ENCODE results near the gene JPH4. TPM values are rescaled to one million over a fixed set of nuclear protein-coding genes. Genes with fewer than 3 reads are reported as not detected.

JPH4 gene
- total RNA-seq, 2 experiments from 2014 or later, result not detected

DNA sequence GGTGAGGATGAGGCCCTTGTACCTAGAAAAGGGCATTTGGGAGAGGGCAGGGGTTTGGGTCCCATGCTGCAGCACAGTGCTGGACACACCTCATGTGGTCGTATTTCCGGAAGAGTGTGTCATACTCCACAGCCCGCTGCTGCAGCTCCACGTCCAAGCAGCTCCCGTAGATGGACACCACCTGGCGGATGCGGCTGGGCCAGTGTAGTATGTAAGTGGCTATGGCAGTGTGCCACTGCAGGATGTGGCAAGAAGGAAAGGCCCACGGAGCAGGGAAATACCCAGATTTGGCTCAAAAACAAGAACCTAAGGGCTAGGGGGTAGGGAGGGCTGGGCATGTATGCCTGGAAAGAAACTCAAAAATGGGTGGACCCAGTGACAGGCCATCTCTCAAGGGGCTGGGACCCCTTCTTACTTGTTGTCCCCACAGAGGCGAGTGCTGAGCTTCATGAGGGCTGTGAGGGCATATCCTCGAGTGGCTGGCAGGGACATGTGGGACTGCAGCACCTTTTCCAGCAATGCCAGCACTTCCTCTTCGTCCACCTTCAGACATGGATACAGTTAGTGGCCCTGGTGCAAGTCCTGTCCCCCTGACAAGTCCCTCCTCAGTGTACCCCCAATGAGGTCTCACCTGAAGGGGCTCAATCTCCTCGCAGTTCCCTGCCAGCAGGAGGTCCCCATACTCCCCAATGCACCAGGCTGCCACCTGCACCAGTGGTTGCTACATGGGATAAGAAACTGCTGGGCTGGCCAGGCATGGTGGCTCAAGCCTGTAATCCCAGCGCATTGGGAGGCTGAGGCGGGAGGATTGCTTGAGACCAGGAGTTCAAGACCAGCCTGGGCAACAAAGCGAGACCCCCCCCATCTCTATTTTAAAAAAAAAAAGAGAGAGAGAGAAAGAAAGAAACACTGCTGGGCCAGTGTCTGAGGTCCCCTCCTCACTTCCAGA is 16.4 kb downstream of the JPH4 start:
- no peak for DNase-seq
- no peaks in the 10 kb centered on the region for H3K27me3 Mint-ChIP-seq
- peaks cover 25% of the 10 kb centered on the region for H3K4me1 Mint-ChIP-seq
- ATAC-seq (ENCODE audit: low read depth), result no peak
- H3K36me3 Mint-ChIP-seq, result peaks cover 23% of the 10 kb centered on the region
- no peak overlapping the region for H3K4me3 Mint-ChIP-seq
- H3K9me3 Mint-ChIP-seq, result no peaks in the 10 kb centered on the region
- POLR2A ChIA-PET, result interaction anchor here (1.7 kb wide), 1 partner anchor 84 kb away, joined by 7 read pairs; no protein-coding TSS in a partner anchor
- H3K27ac Mint-ChIP-seq, result no peak overlapping the region

DNA sequence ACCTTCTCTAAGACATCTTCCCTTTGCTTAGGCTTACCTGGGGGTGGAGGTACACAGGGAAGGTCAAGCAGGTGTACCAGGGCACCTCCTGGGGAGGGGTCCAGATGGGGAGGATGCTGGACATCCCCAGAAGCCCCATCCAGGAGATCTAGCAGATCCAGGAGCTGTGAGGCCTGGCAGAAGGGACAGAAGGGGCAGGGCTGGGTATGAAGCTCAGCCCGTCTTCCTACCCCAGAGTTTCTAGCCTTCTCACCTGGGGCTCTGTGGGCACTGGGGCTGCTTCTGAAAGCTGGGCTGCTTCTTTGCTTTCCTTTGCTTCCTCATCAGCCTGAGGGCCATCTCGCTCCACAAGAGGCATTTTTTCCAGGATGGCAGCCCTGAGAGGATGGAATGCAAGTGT is 17.3 kb downstream of the JPH4 start:
- no peak overlapping the region for H3K4me3 Mint-ChIP-seq
- H3K9me3 Mint-ChIP-seq, result no peaks in the 10 kb centered on the region
- POLR2A ChIA-PET, result interaction anchor here (0.7 to 1.7 kb wide), 2 partner anchors 83 to 384 kb away, joined by 4 to 7 read pairs; no protein-coding TSS in a partner anchor
- H3K27ac Mint-ChIP-seq, result no peak overlapping the region
- H3K4me1 Mint-ChIP-seq, result peaks cover 28% of the 10 kb centered on the region
- H3K36me3 Mint-ChIP-seq, result peaks cover 23% of the 10 kb centered on the region
- no peak for ATAC-seq (ENCODE audit: low read depth)
- DNase-seq, result no peak
- H3K27me3 Mint-ChIP-seq, result no peaks in the 10 kb centered on the region

DNA sequence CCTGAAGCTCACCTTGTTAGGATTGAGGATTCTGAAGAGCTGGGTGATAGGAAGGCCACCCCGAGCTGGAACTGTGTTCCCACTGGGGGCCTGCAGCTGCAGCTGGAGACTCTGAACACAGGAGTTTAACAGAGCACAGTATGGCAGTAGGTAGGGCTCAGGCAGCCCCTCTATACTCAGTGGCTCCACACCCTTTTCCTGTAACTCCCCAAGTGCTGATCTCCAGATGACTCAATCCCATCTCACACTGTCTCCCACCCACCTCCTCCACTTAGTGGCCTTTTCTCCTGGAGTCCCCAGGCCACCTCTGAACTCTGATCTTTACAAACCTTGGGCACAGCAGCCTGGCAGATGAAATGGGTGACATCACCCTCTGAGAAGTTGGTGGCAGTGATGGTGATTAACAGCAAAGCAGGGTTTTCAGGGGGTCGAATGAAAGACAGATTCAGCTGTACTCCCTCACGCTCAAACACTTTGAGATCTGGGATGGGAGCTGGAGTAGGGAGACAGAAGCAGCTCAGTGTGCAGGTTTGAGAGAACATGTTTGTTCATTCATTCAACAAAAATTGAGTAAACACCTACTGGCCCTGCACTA is 18.6 kb downstream of the JPH4 start:
- ATAC-seq (ENCODE audit: low read depth) (no peak), DNase-seq (no peak)
- H3K27me3 Mint-ChIP-seq, result no peaks in the 10 kb centered on the region
- POLR2A ChIA-PET, result interaction anchor here (1.2 to 1.7 kb wide), 3 partner anchors 7 to 82 kb away, joined by 3 to 11 read pairs (median 7); partner anchors contain the start of gene AP1G2
- H3K4me3 Mint-ChIP-seq, result no peak overlapping the region
- H3K27ac Mint-ChIP-seq, result no peak overlapping the region
- peaks cover 32% of the 10 kb centered on the region for H3K4me1 Mint-ChIP-seq
- peaks cover 23% of the 10 kb centered on the region for H3K36me3 Mint-ChIP-seq
- no peaks in the 10 kb centered on the region for H3K9me3 Mint-ChIP-seq

DNA sequence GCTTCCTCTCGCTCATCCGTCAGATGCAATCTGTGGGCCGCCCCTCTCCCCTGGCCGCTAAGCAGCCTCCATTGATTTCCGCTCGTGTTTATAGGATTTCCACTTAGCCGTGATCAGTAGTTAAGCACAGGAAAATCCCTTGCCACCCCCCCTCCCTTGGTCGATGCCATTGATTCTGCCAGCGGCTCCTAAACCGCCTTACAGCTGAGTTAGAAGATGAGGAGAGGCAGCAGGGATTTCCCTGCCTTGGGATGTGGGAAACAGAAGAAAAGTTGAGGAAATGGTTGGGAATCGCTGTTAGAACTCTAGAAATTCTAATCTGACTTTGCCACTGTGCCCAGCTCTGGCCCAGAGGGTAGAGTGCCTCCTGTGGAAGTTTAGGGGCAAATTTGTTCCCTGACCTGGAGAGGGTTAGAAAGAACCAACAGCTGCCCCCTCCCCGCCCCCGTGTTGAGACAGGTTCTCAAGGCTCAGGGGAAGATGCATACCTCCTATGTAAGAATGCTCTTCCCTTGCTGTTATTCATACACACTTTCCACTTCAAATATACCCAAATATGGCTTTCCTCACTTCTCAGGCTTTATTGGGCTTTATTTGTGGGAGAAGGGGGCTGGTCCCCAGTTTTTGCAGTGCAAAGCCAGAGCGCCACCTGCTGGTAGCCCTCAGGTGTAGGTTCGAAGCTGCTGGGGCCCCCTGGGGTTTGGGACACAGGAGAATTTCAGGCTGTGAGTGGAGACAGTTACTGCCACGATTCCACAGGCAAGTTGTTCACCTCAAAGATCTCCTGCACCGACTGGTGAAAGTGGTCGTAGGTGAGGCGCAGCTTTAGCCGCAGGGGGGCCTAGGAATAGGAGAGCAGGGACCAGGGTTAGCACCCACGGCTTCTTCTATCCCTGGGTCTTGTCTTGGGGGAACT is 19.3 kb downstream of the JPH4 start:
- no peaks in the 10 kb centered on the region for H3K9me3 Mint-ChIP-seq
- DNase-seq (peak; percentile 78), ATAC-seq (ENCODE audit: low read depth) (no peak)
- POLR2A ChIA-PET, result interaction anchor here (1.2 to 1.7 kb wide), 2 partner anchors 8 to 81 kb away, joined by 3 to 11 read pairs; partner anchors contain the start of gene AP1G2
- peaks cover 35% of the 10 kb centered on the region for H3K4me1 Mint-ChIP-seq
- H3K27ac Mint-ChIP-seq, result no peak overlapping the region
- H3K4me3 Mint-ChIP-seq, result no peak overlapping the region
- peaks cover 21% of the 10 kb centered on the region for H3K36me3 Mint-ChIP-seq
- H3K27me3 Mint-ChIP-seq, result no peaks in the 10 kb centered on the region

DNA sequence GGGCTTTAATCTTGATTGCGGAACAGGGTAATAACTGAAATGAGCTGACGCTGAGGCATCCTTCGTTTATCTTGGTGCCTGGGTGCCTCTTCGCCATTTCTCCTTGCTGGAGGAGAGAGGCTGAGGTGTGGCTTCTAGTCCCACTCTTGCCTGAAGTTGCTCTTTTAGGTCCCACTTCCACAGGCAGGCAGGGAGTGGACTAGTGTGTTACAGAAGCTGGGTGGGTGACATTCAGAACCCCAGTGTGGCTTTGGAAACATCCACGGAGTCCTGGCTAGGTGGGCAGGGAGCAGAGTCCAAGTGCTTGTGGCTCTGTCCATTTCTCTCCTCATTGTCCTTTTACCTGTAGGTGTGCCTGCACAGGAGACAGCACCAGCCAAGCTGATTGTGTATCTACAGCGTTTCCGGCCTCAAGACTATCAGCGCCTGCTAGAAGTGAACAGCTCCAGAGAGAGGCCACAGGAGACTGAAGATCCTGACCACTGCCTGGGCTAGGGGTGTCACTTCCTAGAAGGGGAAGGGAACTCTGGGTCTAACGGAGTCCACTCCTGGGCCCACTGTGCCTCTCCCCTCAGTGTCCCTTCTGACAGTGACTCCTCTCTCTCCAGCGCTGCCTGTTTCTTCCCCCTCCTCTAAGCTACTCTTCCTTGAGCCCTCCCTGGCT is 20.1 kb downstream of the JPH4 start:
- no peak for ATAC-seq (ENCODE audit: low read depth)
- POLR2A ChIA-PET, result interaction anchor here (1.2 to 2.4 kb wide), 3 partner anchors 9 to 80 kb away, joined by 3 to 15 read pairs (median 11); partner anchors contain the start of gene AP1G2
- Mint-ChIP-seq H3K27ac (peak overlapping the region; percentile 26), H3K36me3 (peaks cover 17% of the 10 kb centered on the region), H3K4me3 (no peak overlapping the region), H3K4me1 (peaks cover 35% of the 10 kb centered on the region), H3K27me3 (no peaks in the 10 kb centered on the region), H3K9me3 (no peaks in the 10 kb centered on the region)
- DNase-seq, result no peak

DNA sequence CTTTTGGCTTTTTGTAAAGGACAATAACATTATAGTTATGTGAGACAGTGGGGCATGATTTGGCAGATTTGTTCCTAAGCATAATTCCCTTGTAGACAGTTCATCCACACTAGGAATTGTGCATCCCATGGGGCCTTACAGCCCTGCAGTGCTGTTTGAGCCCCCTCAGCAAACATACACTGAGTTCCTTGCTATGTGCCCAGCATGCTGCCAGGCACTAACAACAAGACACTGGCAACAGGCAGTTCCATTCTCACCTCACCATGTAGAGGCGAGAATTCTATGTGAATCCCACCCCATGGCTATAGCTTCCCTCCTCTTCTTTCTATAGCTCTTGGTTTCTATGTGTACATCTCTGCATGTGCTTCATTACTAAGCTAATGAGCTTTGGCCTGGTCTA is 20.6 kb downstream of the JPH4 start:
- H3K27ac Mint-ChIP-seq, result peak overlapping the region; percentile 83
- peaks cover 34% of the 10 kb centered on the region for H3K4me1 Mint-ChIP-seq
- POLR2A ChIA-PET, result interaction anchor here (1.7 to 2.4 kb wide), 2 partner anchors 9 to 80 kb away, joined by 11 to 15 read pairs; partner anchors contain the start of gene AP1G2
- peaks cover 17% of the 10 kb centered on the region for H3K36me3 Mint-ChIP-seq
- ATAC-seq (ENCODE audit: low read depth) (no peak), DNase-seq (no peak)
- H3K4me3 Mint-ChIP-seq, result peak overlapping the region; percentile 95
- no peaks in the 10 kb centered on the region for H3K9me3 Mint-ChIP-seq
- H3K27me3 Mint-ChIP-seq, result no peaks in the 10 kb centered on the region

DNA sequence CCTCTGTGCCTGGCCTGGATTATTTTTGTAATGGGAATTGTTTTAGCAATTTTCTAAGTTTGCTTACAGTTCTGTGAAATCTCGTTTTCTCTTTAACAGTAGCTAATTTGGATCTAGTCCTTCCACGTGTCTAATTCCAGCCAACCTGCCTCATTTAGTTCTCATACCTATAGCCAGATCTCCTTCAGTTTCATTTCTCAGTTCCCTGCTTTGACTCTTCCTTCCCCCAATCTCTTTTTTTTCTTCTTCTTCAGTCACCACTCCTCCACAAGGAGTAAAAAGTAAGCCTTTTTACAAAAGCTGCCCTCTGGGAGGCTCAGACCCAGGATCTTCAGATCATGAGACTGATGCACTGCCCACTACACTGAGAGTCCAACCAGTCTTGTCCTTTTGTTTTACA is 21.1 kb downstream of the JPH4 start:
- Mint-ChIP-seq H3K36me3 (peaks cover 15% of the 10 kb centered on the region), H3K27ac (peak overlapping the region; percentile 83), H3K9me3 (no peaks in the 10 kb centered on the region), H3K27me3 (no peaks in the 10 kb centered on the region), H3K4me3 (peak overlapping the region; percentile 95), H3K4me1 (peaks cover 32% of the 10 kb centered on the region)
- no peak for ATAC-seq (ENCODE audit: low read depth)
- no peak for DNase-seq
- POLR2A ChIA-PET, result interaction anchor here (0.8 to 2.4 kb wide), 3 partner anchors 10 to 576 kb away, joined by 3 to 15 read pairs (median 4); partner anchors contain the start of gene AP1G2

- H3K4me3 Mint-ChIP-seq, result peak overlapping the region; percentile 95
- peak overlapping the region; percentile 96 for H3K27ac Mint-ChIP-seq
- no peak for ATAC-seq (ENCODE audit: low read depth)
- peaks cover 14% of the 10 kb centered on the region for H3K36me3 Mint-ChIP-seq
- no peaks in the 10 kb centered on the region for H3K27me3 Mint-ChIP-seq
- no peak for DNase-seq
- no peaks in the 10 kb centered on the region for H3K9me3 Mint-ChIP-seq
- peaks cover 32% of the 10 kb centered on the region for H3K4me1 Mint-ChIP-seq
- POLR2A ChIA-PET, result interaction anchor here (0.5 to 2.4 kb wide), 4 partner anchors 10 to 791 kb away, joined by 3 to 15 read pairs (median 4); partner anchors contain the start of gene AP1G2
These were observed 21.7 kb downstream of the JPH4 start for GRCh38 chr14:23556700-23557440.

GRCh38 chr14:23555882-23556699 is 22.5 kb downstream of the JPH4 start, which contains the start of gene THTPA:
Gene THTPA (plus strand): TSS chr14:23556271. CDS start chr14:23556758, 487 bp downstream.
- Mint-ChIP-seq H3K27me3 (no peaks in the 10 kb centered on the region), H3K4me1 (peaks cover 32% of the 10 kb centered on the region), H3K27ac (peak within 1 kb of the TSS; percentile 96), H3K9me3 (no peaks in the 10 kb centered on the region), H3K4me3 (peak within 1 kb of the TSS; percentile 95), H3K36me3 (peaks cover 9% of the 10 kb centered on the region)
- ATAC-seq (ENCODE audit: low read depth) (peak; percentile 81), DNase-seq (peak; percentile 90)
- POLR2A ChIA-PET, result interaction anchor here (0.5 to 2.4 kb wide), 7 partner anchors 11 to 790 kb away, joined by 3 to 15 read pairs (median 4); partner anchors contain the start of genes AP1G2 and PABPN1

GRCh38 chr14:23555533-23555881 is 23.1 kb downstream of the JPH4 start:
- Mint-ChIP-seq H3K36me3 (peaks cover 5% of the 10 kb centered on the region), H3K4me3 (peak overlapping the region; percentile 95), H3K4me1 (peaks cover 32% of the 10 kb centered on the region), H3K9me3 (no peaks in the 10 kb centered on the region), H3K27me3 (no peaks in the 10 kb centered on the region), H3K27ac (peak overlapping the region; percentile 96)
- DNase-seq (no peak), ATAC-seq (ENCODE audit: low read depth) (no peak)
- POLR2A ChIA-PET, result interaction anchor here (0.6 to 1.2 kb wide), 4 partner anchors 12 to 479 kb away, joined by 4 to 10 read pairs (median 6); partner anchors contain the start of genes AP1G2 and PABPN1

Measured in activated naive CD8-positive, alpha-beta T cell treated with anti-CD3 and anti-CD28 coated beads, Interleukin-2, amount 10 ng/mL, durations not matched to agents 7 days and 5 days (primary cell).